ENCODE data around the gene PNPLA5. TPM values are rescaled to one million over a fixed set of nuclear protein-coding genes. Genes with fewer than 3 reads are reported as not detected.

Gene PNPLA5
- total and polyA plus RNA-seq, 2 of the 8 experiments (the other 6 are each of a cell fraction or from before 2014, with no cell fraction given) = 3.9 to 6.8 TPM

GRCh38 chr22:43859621-43860020, 32.2 kb downstream of the PNPLA5 start:
- 86% methylated on average over 14 of the region's 14 CpGs; no CpG with 5 or more reads in 1 of the 2 experiments for WGBS, 2 experiments (ENCODE audit: extremely low coverage in 1 of 2, insufficient coverage in 1 of 2, insufficient read length in 1 of 2, insufficient replicate concordance in 2 of 2, low coverage in 1 of 2, low lambda C conversion rate in 2 of 2, missing lambda C conversion rate in 1 of 2)
- no peak overlapping the region for H2BK20ac ChIP-seq (ENCODE audit: low read length)
- H3K4me3 ChIP-seq (ENCODE audit: extremely low read depth in 1 of 4, insufficient read depth in 2 of 4, low read depth in 3 of 4, low read length in 4 of 4) = no peak overlapping the region
- POLR2A ChIA-PET (ENCODE audit: partially characterized antibody) = interaction anchor here (0.8 to 1.7 kb wide), 4 partner anchors 8 to 31 kb away, joined by 3 to 7 read pairs (median 3); no protein-coding TSS in a partner anchor
- no peak overlapping the region for H2BK120ac ChIP-seq (replicated peaks; ENCODE audit: low read depth, low read length)
- DNase-seq (ENCODE audit: low read depth in 1 of 2, low spot score in 2 of 2) (no peak), FAIRE-seq (no peak)
- H2BK5ac ChIP-seq (ENCODE audit: low read depth, low read length) = no peak overlapping the region
- no peak overlapping the region for H2BK12ac ChIP-seq (ENCODE audit: low read depth, low read length)
- CTCF ChIA-PET (ENCODE audit: partially characterized antibody) = interaction anchor here (0.6 to 1.5 kb wide), 5 partner anchors 11 to 285 kb away, joined by 3 to 4 read pairs (median 3); no protein-coding TSS in a partner anchor
- no peak overlapping the region for H3K56ac ChIP-seq (replicated peaks; ENCODE audit: insufficient read length, low read depth, low read length)
- no peak overlapping the region for H3K4me2 ChIP-seq (ENCODE audit: insufficient read depth in 1 of 2, low read depth in 2 of 2, low read length in 2 of 2)
- no peak overlapping the region for H3K18ac ChIP-seq (ENCODE audit: extremely low read depth, low read length)
- no peak overlapping the region for H3K9ac ChIP-seq (replicated peaks in 1 of 4; ENCODE audit: extremely low read depth in 1 of 4, low read depth in 3 of 4, low read length in 3 of 4)
- no peak overlapping the region for H3K27ac ChIP-seq (ENCODE audit: low read depth, low read length)
- peaks cover 17% of the 10 kb centered on the region for H3K79me1 ChIP-seq (ENCODE audit: low read depth, low read length)
- no peak overlapping the region for H2AK5ac ChIP-seq (ENCODE audit: low read depth, low read length)
- H3K27me3 ChIP-seq (replicated peaks in 1 of 4; ENCODE audit: control insufficient read depth in 3 of 4, extremely low read depth in 1 of 4, insufficient read depth in 3 of 4, low read length in 3 of 4) = no peaks in the 10 kb centered on the region; a peak in 2 of 7 replicates
- no peak overlapping the region for H4K91ac ChIP-seq (replicated peaks; ENCODE audit: insufficient read length, low read length)
- H3K36me3 ChIP-seq (ENCODE audit: control insufficient read depth in 2 of 4, insufficient read depth in 4 of 4, low read length in 3 of 4) = no peaks in the 10 kb centered on the region; a peak in 1 of 8 replicates
- H3K23me2 ChIP-seq (ENCODE audit: low read depth, low read length) = peaks cover 9% of the 10 kb centered on the region; the same call in 1 of the 2 replicates
- H3K9me3 ChIP-seq (ENCODE audit: insufficient read depth in 2 of 2, low read depth in 1 of 2, low read length in 1 of 2) = peaks cover 0 to 8% of the 10 kb centered on the region in 2 experiments; a peak in 1 of 4 replicates
- H3K23ac ChIP-seq (ENCODE audit: insufficient read length) = no peak overlapping the region
- H3K4me1 ChIP-seq (replicated peaks in 1 of 4; ENCODE audit: control insufficient read depth in 3 of 4, insufficient read depth in 4 of 4, low read length in 3 of 4) = peaks cover 7 to 22% (median 11%) of the 10 kb centered on the region in 4 experiments
- no peak overlapping the region for H4K5ac ChIP-seq (ENCODE audit: insufficient read length, low read depth, low read length)
- H3K4ac ChIP-seq (replicated peaks; ENCODE audit: insufficient read length, low read depth, low read length) = no peak overlapping the region
- H4K20me1 ChIP-seq (replicated peaks in 1 of 2; ENCODE audit: control insufficient read depth in 1 of 2, insufficient read depth in 2 of 2, low read length in 2 of 2) = peaks cover 1 to 5% of the 10 kb centered on the region in 2 experiments
- H3K14ac ChIP-seq (ENCODE audit: insufficient read length) = no peak overlapping the region
- H3K79me2 ChIP-seq (ENCODE audit: control insufficient read depth in 1 of 2, insufficient read depth in 2 of 2, low read length in 2 of 2) = peaks cover 0 to 70% of the 10 kb centered on the region in 2 experiments; a peak in 2 of 4 replicates
- H2BK15ac ChIP-seq (ENCODE audit: low read length) = no peak overlapping the region
- TF ChIP-seq BCL11A (IDR thresholded peaks at IDR 0.05; ENCODE audit: low read depth in 2 of 2, low read length in 2 of 2) = no peak
- TF ChIP-seq RXRA (IDR thresholded peaks at IDR 0.05; ENCODE audit: insufficient read depth, low read depth, low read length) = no peak
- TF ChIP-seq RFX5 (IDR thresholded peaks at IDR 0.05; ENCODE audit: borderline replicate concordance, low read depth, low read length) = no peak
- no peak for TF ChIP-seq EP300 (IDR thresholded peaks at IDR 0.05; ENCODE audit: borderline replicate concordance in 1 of 2, low read depth in 2 of 2, low read length in 2 of 2)
- TF ChIP-seq SIX5 (IDR thresholded peaks at IDR 0.05; ENCODE audit: low read depth, low read length) = no peak
- no peak for TF ChIP-seq BRCA1 (IDR thresholded peaks at IDR 0.05; ENCODE audit: low read depth, low read length)
- no peak for TF ChIP-seq EZH2 (IDR thresholded peaks at IDR 0.05; ENCODE audit: low read depth, low read length, severe bottlenecking)
- no peak for TF ChIP-seq SP2 (IDR thresholded peaks at IDR 0.05; ENCODE audit: low read length)
- no peak for TF ChIP-seq NRF1 (IDR thresholded peaks at IDR 0.05; ENCODE audit: low read depth, low read length)
- no peak for TF ChIP-seq POLR2A (IDR thresholded peaks at IDR 0.05; ENCODE audit: control extremely low read depth in 1 of 2, low read depth in 2 of 2, low read length in 2 of 2)
- no peak for TF ChIP-seq CTBP2 (IDR thresholded peaks at IDR 0.05; ENCODE audit: borderline replicate concordance, insufficient read depth, insufficient read length, low read length)
- no peak overlapping the region for H2AFZ ChIP-seq (ENCODE audit: low read length)
- H4K8ac ChIP-seq (ENCODE audit: extremely low read depth, insufficient read depth, low read length) = no peak overlapping the region
